ENCODE results near the gene LTO1.
"Not testable (repeated sequence)": the region's sequence is repeated elsewhere in the genome, so short reads cannot be mapped to it uniquely, and the experiment has no call there.

Gene LTO1

GRCh38 chr11:69700278-69701140, 25.4 kb upstream of the LTO1 start:
- peak; percentile 99 for DNase-seq

GRCh38 chr11:69699213-69699612, 24.1 kb upstream of the LTO1 start:
- DNase-seq, result no peak

GRCh38 chr11:69698362-69698761, 23.2 kb upstream of the LTO1 start:
- no peak for DNase-seq

GRCh38 chr11:69697861-69698260, 22.7 kb upstream of the LTO1 start:
- DNase-seq, result no peak

- no peak for DNase-seq
Observed at GRCh38 chr11:69697469-69697843, 22.3 kb upstream of the LTO1 start.

GRCh38 chr11:69696749-69697468, 21.8 kb upstream of the LTO1 start:
- DNase-seq, result no peak

- not testable (repeated sequence) for DNase-seq
Observed at GRCh38 chr11:69695995-69696394, 20.8 kb upstream of the LTO1 start.

- no peak for DNase-seq
Observed at GRCh38 chr11:69695581-69695980, 20.4 kb upstream of the LTO1 start.

GRCh38 chr11:69694781-69695180, 19.6 kb upstream of the LTO1 start:
- no peak for DNase-seq

- DNase-seq, result peak; percentile 68
Observed at GRCh38 chr11:69692422-69692821, 17.3 kb upstream of the LTO1 start.

- DNase-seq, result peak; percentile 97
Observed at GRCh38 chr11:69691463-69691862, 16.3 kb upstream of the LTO1 start.

GRCh38 chr11:69689484-69690319, 14.5 kb upstream of the LTO1 start:
- DNase-seq, result peak; percentile 87

- peak; percentile 79 for DNase-seq
Observed at GRCh38 chr11:69687969-69688771, 13.0 kb upstream of the LTO1 start.

- no peak for DNase-seq
Observed at GRCh38 chr11:69686856-69687255, 11.7 kb upstream of the LTO1 start.

- DNase-seq, result no peak
Observed at GRCh38 chr11:69686452-69686851, 11.3 kb upstream of the LTO1 start.

GRCh38 chr11:69685348-69685747, 10.2 kb upstream of the LTO1 start:
- no peak for DNase-seq

- DNase-seq, result no peak
Observed at GRCh38 chr11:69684651-69685050, 9.5 kb upstream of the LTO1 start.

- peak; percentile 87 for DNase-seq
Observed at GRCh38 chr11:69683764-69684333, 8.7 kb upstream of the LTO1 start.

- no peak for DNase-seq
Observed at GRCh38 chr11:69682681-69683326, 7.7 kb upstream of the LTO1 start.

- no peak for DNase-seq
Observed at GRCh38 chr11:69682221-69682620, 7.1 kb upstream of the LTO1 start.

- no peak for DNase-seq
Observed at GRCh38 chr11:69680688-69681087, 5.5 kb upstream of the LTO1 start.

GRCh38 chr11:69677749-69678148, 2.6 kb upstream of the LTO1 start:
- no peak for DNase-seq

All from OCI-M1 (cell line).